ENCODE measurements around the gene DHRS13.

GRCh38 chr17:28948342-28948741 lies 45.5 kb upstream of the DHRS13 start:
- TF ChIP-seq CTCF (IDR thresholded peaks at IDR 0.05) (no peak), ZFX (IDR thresholded peaks at IDR 0.05; ENCODE audit: borderline replicate concordance) (no peak)

Measured in 22Rv1 (cell line).